K562 (cell line): Measurements from ENCODE around the gene MAPKAPK3. TPM values are rescaled to one million over a fixed set of nuclear protein-coding genes. Genes with fewer than 3 reads are reported as not detected.

Source experiments
- BCOR ChIP-seq: fragments of 450-650 bp; IDR thresholded peaks from 2 replicates; pipeline ENCODE4 v1.6.1; 2016
- CHD2 ChIP-seq: IDR thresholded peaks from 2 replicates; pipeline ENCODE4 v1.6.1; 2011; ENCODE audit warnings: low read depth, low read length
- CHD4 ChIP-seq: fragments of 200-600 bp; sonication (generic); IDR thresholded peaks from 3 replicates; pipeline ENCODE4 v1.6.1; 2012; ENCODE audit warnings: low read depth, mild to moderate bottlenecking, mixed read lengths, low read length, inconsistent platforms; ENCODE audit not compliant: insufficient read depth, insufficient replicate concordance, poor library complexity, severe bottlenecking
- ESRRA ChIP-seq: fragments of 450-650 bp; IDR thresholded peaks from 2 replicates; pipeline ENCODE4 v1.6.1; 2014; ENCODE audit warnings: low read depth, mild to moderate bottlenecking, moderate library complexity, borderline replicate concordance
- FOS ChIP-seq: IDR thresholded peaks from 3 replicates; pipeline ENCODE4 v1.6.1; 2011; ENCODE audit not compliant: insufficient read length; ENCODE audit errors: extremely low read depth
- GTF2A2 ChIP-seq: IDR thresholded peaks from 2 replicates; pipeline ENCODE4 v1.6.1; 2016; ENCODE audit warnings: mild to moderate bottlenecking, missing genetic modification characterization, missing compliant biosample characterization
- MAZ ChIP-seq, 2 experiments: fragments of 450-650 bp in 1 of 2; sonication (generic) in 1 of 2; formaldehyde crosslinking; IDR thresholded peaks in 1 of 2; conservative IDR thresholded peaks in 1 of 2; 2 replicates each; pipeline versions ENCODE4 v1.4.0 to v1.5.0; 2020; ENCODE audit warnings: mild to moderate bottlenecking in 1 of 2, missing genetic modification reagents in 1 of 2
- MYC ChIP-seq, 2 experiments: fragments of 250-450 bp in 1 of 2; sonication (Bioruptor Pico) in 1 of 2; IDR thresholded peaks; 2 replicates each; pipeline versions ENCODE4 v1.5.1 to v1.6.1; 2012 to 2021; ENCODE audit warnings: low read depth in 2 of 2, borderline replicate concordance in 1 of 2, improper control_type of control experiment in 1 of 2, low read length in 1 of 2, mild to moderate bottlenecking in 1 of 2, moderate library complexity in 1 of 2
- NFYB ChIP-seq: IDR thresholded peaks from 2 replicates; pipeline ENCODE4 v1.6.1; 2011; ENCODE audit warnings: mild to moderate bottlenecking, moderate library complexity; ENCODE audit not compliant: insufficient read length; ENCODE audit errors: extremely low read depth
- NR2C1 ChIP-seq, 2 experiments: fragments of 450-650 bp; IDR thresholded peaks; 2 replicates each; pipeline ENCODE4 v1.6.1; 2017; ENCODE audit warnings: mild to moderate bottlenecking in 2 of 2, antibody characterized with exemption in 1 of 2, inconsistent platforms in 1 of 2, missing compliant biosample characterization in 1 of 2, missing genetic modification characterization in 1 of 2
- SRF ChIP-seq, 2 experiments: fragments of 250-450, 450-650 bp in 1 of 2; sonication (Bioruptor Pico) in 1 of 2; sonication (generic) in 1 of 2; formaldehyde crosslinking; IDR thresholded peaks; 2 replicates each; pipeline versions ENCODE4 v1.5.0 to v1.5.1; 2020 to 2022; ENCODE audit warnings: mild to moderate bottlenecking in 1 of 2, missing genetic modification reagents in 1 of 2
- TFAP4 ChIP-seq: sonication (generic); formaldehyde crosslinking; IDR thresholded peaks from 2 replicates; pipeline ENCODE4 v1.8.0; 2022; ENCODE audit warnings: missing genetic modification reagents, mild to moderate bottlenecking, moderate library complexity, borderline replicate concordance
- THRAP3 ChIP-seq: fragments of 450-650 bp; IDR thresholded peaks from 2 replicates; pipeline ENCODE4 v1.6.1; 2016; ENCODE audit warnings: mild to moderate bottlenecking, inconsistent platforms, borderline replicate concordance
- ZNF561 ChIP-seq: fragments of 450-650 bp; formaldehyde crosslinking; conservative IDR thresholded peaks from 2 replicates; pipeline ENCODE4 v1.4.0; 2020; ENCODE audit warnings: mild to moderate bottlenecking, moderate library complexity
- ZNF584 ChIP-seq: fragments of 200-800 bp; sonication (Bioruptor generic); IDR thresholded peaks from 2 replicates; pipeline ENCODE4 v1.6.1; 2016; ENCODE audit warnings: low read depth, mild to moderate bottlenecking, missing genetic modification characterization, missing compliant biosample characterization
- ZNF830 ChIP-seq: fragments of 250-450 bp; sonication (Bioruptor Pico); IDR thresholded peaks from 2 replicates; pipeline ENCODE4 v1.5.0; 2021; ENCODE audit warnings: mild to moderate bottlenecking
- ZSCAN29 ChIP-seq: fragments of 450-650 bp; IDR thresholded peaks from 2 replicates; pipeline ENCODE4 v1.6.1; 2017
- polyA plus RNA-seq, 8 experiments: library from polyadenylated mRNA; depleted of rRNA in 4 of 8; stranded (reverse) in 5 of 8; unstranded in 3 of 8; fragments of >200 nt; fragmentation: Nextera tagmentation in 2 of 8; fragmentation: Illumina TruSeq in 1 of 8; extraction: Ambion mirVana in 2 of 8; extraction: Trizol in 1 of 8; gene quantifications; 2 replicates each; pipeline versions ENCODE4 v1.2.1 to v1.2.3, GENCODE V29; 2011 to 2014; ENCODE audit warnings: inconsistent platforms in 1 of 8, missing spikeins in 1 of 8
- total RNA-seq, 7 experiments: library from RNA; depleted of rRNA in 6 of 7; stranded (reverse); fragments of >200 nt in 6 of 7; fragmentation: Illumina TruSeq in 2 of 7; extraction: Trizol in 2 of 7; gene quantifications; 2 replicates each; pipeline versions ENCODE4 v1.2.1 to v1.2.3, GENCODE V29; 2011 to 2021; ENCODE audit warnings: low replicate concordance in 1 of 7
- TF ChIP-seq, protein P1 (sequence below): IDR thresholded peaks from 3 replicates; pipeline ENCODE4 v1.6.1; 2011; ENCODE audit warnings: borderline replicate concordance, mild to moderate bottlenecking; ENCODE audit not compliant: insufficient read length, insufficient read depth
- TF ChIP-seq, protein P2 (sequence below): fragments of 450-650 bp; formaldehyde crosslinking; IDR thresholded peaks from 2 replicates; pipeline ENCODE4 v1.4.0; 2020; ENCODE audit warnings: mild to moderate bottlenecking, mixed read lengths
- TF ChIP-seq, protein P3 (sequence below): IDR thresholded peaks from 2 replicates; pipeline ENCODE4 v1.6.1; 2011; ENCODE audit not compliant: insufficient read length; ENCODE audit errors: extremely low read depth

MAPKAPK3 gene
- total and polyA plus RNA-seq, 9 of the 15 experiments (the other 6 are each of a cell fraction or from before 2014, with no cell fraction given), result 8.0 to 56.4 (median 41.2) TPM

GRCh38 chr3:50567386-50568167 lies 49.4 kb upstream of the MAPKAPK3 start, which contains the start of gene C3orf18 (continued):
- TF ChIP-seq, protein P1, sequence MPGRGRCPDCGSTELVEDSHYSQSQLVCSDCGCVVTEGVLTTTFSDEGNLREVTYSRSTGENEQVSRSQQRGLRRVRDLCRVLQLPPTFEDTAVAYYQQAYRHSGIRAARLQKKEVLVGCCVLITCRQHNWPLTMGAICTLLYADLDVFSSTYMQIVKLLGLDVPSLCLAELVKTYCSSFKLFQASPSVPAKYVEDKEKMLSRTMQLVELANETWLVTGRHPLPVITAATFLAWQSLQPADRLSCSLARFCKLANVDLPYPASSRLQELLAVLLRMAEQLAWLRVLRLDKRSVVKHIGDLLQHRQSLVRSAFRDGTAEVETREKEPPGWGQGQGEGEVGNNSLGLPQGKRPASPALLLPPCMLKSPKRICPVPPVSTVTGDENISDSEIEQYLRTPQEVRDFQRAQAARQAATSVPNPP, result no peak
- peak; percentile 66; the same call in 1 of the 2 replicates for TF ChIP-seq CHD2
- TF ChIP-seq, protein P2, sequence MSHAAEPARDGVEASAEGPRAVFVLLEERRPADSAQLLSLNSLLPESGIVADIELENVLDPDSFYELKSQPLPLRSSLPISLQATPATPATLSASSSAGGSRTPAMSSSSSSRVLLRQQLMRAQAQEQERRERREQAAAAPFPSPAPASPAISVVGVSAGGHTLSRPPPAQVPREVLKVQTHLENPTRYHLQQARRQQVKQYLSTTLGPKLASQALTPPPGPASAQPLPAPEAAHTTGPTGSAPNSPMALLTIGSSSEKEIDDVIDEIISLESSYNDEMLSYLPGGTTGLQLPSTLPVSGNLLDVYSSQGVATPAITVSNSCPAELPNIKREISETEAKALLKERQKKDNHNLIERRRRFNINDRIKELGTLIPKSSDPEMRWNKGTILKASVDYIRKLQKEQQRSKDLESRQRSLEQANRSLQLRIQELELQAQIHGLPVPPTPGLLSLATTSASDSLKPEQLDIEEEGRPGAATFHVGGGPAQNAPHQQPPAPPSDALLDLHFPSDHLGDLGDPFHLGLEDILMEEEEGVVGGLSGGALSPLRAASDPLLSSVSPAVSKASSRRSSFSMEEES (CRISPR knock-in tag), result no peak
- no peak for TF ChIP-seq NR2C1 (IDR thresholded peaks at IDR 0.05)
- no peak for TF ChIP-seq NR2C1 (tag; IDR thresholded peaks at IDR 0.05)
- no peak for TF ChIP-seq ZNF830
- TF ChIP-seq CHD4, result peak; percentile 39
- TF ChIP-seq THRAP3, result no peak
- TF ChIP-seq SRF (CRISPR knock-in tag; IDR thresholded peaks at IDR 0.05), result 0 out of 4 replicates have a peak, but pooled peaks of 1 of the 2 experiments have one; percentile 28
- peak; percentile 27; the same call in 1 of the 2 replicates for TF ChIP-seq TFAP4
- TF ChIP-seq ESRRA, result peak; percentile 78; the same call in 1 of the 2 replicates
- TF ChIP-seq ZNF561 (CRISPR knock-in tag), result no peak
- TF ChIP-seq MYC (IDR thresholded peaks at IDR 0.05; ENCODE audit: low read depth, low read length), result no peak
- no peak for TF ChIP-seq MYC (CRISPR knock-in tag; IDR thresholded peaks at IDR 0.05; ENCODE audit: borderline replicate concordance, low read depth)
- TF ChIP-seq ZSCAN29, result no peak
- TF ChIP-seq NFYB, result peak; percentile 96
- peak; percentile 94 for TF ChIP-seq BCOR
- TF ChIP-seq, protein P3, sequence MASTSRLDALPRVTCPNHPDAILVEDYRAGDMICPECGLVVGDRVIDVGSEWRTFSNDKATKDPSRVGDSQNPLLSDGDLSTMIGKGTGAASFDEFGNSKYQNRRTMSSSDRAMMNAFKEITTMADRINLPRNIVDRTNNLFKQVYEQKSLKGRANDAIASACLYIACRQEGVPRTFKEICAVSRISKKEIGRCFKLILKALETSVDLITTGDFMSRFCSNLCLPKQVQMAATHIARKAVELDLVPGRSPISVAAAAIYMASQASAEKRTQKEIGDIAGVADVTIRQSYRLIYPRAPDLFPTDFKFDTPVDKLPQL, result no peak
- no peak for TF ChIP-seq GTF2A2 (tag)
- TF ChIP-seq FOS, result peak; percentile 92
- no peak for TF ChIP-seq ZNF584 (CRISPR knock-in tag)
- TF ChIP-seq MAZ (CRISPR knock-in tag; conservative IDR thresholded peaks at IDR 0.05 in 1 of 2, IDR thresholded peaks at IDR 0.05 in 1 of 2), result peak; percentile 39 to 47; a peak in 2 of 4 replicates
